Raji (cell line): ENCODE data around the gene NGEF.

Experiments used
- POLR2A ChIP-seq: IDR thresholded peaks from 2 replicates; pipeline ENCODE4 v1.6.1; 2011; ENCODE audit warnings: low read depth, low read length, control low read depth; ENCODE audit not compliant: insufficient read depth

Gene NGEF

GRCh38 chr2:233051241-233052149 lies 38.4 kb upstream of the NGEF start:
- no peak for TF ChIP-seq POLR2A

DNA sequence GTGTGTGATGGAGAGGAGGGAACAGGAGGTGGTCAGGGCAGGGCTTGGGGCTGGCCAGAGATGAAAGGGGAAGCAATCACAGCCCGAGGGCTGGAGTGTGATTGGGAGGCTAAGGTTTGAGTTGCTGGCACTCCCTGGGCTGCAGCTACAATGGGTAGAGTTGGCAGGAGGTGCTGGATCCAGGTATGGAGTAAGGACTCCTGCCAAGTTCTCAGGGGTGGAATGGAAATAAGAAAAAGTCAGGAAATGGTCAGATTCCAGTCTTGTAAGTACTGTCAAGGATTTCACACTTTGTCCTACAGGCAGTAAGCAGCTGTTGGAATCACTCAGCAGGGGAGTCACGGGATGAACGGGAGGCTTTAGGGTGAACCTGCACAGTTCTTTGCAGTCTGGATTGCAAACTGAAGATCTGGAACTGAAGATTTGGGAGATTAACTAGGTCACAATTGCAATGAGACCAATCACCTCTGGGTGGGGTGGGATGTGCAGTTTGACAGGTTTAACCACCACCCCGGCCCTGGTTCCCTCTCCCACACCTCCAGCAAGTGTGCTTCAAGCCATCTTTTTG lies 36.2 kb upstream of the NGEF start:
- TF ChIP-seq POLR2A: no peak

GRCh38 chr2:233048569-233049193 lies 35.6 kb upstream of the NGEF start:
- no peak for TF ChIP-seq POLR2A

- no peak for TF ChIP-seq POLR2A
These were observed 34.6 kb upstream of the NGEF start for GRCh38 chr2:233047667-233048066.

- no peak for TF ChIP-seq POLR2A
These were observed 34.1 kb upstream of the NGEF start for GRCh38 chr2:233047206-233047605.

GRCh38 chr2:233044974-233045605 lies 32.0 kb upstream of the NGEF start:
- TF ChIP-seq POLR2A: no peak

GRCh38 chr2:233042549-233042948 lies 29.5 kb upstream of the NGEF start:
- no peak for TF ChIP-seq POLR2A

GRCh38 chr2:233041722-233042323 lies 28.8 kb upstream of the NGEF start:
- TF ChIP-seq POLR2A: no peak

GRCh38 chr2:233040571-233040970 lies 27.5 kb upstream of the NGEF start:
- no peak for TF ChIP-seq POLR2A

DNA sequence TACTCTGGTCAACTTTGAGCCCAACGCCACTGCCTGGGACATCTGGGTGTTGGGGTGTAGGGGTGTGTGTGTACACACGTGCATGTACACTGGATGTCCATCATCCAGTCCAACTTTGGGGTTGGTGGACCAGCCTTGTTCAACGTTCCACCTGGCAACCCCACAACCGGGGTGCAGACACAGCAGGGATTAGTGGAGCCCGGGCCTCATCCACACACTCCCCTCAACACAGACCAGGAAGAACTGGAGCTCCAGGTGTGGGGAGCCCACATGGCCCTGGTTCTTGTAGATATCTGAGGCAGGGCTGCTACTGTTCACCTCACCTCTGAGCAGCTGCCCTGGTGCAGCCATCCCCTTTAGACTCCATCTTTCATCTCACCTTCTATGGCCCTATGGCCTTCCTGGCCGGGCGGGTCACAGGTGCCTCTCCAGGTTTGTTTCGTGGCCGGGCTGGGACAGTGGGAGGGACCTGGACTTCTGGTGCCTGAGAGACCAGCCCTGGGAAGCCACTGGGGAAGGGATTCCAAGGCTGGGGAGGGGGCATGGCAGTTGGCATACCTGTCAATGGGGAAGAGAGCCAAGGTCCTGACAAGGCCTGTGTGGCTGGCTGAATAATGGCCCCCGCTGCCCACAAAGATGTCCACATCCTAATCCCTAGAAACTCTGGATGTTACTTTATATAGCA lies 26.9 kb upstream of the NGEF start:
- TF ChIP-seq POLR2A: no peak

- no peak for TF ChIP-seq POLR2A
These were observed 26.3 kb upstream of the NGEF start for GRCh38 chr2:233039212-233039845.

GRCh38 chr2:233037078-233037477 lies 24.0 kb upstream of the NGEF start:
- TF ChIP-seq POLR2A: no peak

GRCh38 chr2:233036162-233036838 lies 23.2 kb upstream of the NGEF start:
- no peak for TF ChIP-seq POLR2A
